ENCODE results near the gene HINT1.
"Not testable (repeated sequence)": the region's sequence is repeated elsewhere in the genome, so short reads cannot be mapped to it uniquely, and the experiment has no call there.

The HINT1 gene

GRCh38 chr5:131150408-131150807 lies 14.6 kb downstream of the HINT1 start:
- CTCF ChIA-PET = interaction anchor here (0.6 kb wide), 1 partner anchor 725 kb away, joined by 3 read pairs; no protein-coding TSS in a partner anchor
- DNase-seq (ENCODE audit: low spot score) = no peak
- POLR2A ChIA-PET (ENCODE audit: low non-redundant PET) = no interaction called here
- TF ChIP-seq CTCF (conservative IDR thresholded peaks at IDR 0.05; ENCODE audit: low read depth) = no peak
- no peak overlapping the region for H3K27ac ChIP-seq

- ChIA-PET CTCF (interaction anchor here (0.6 to 1.0 kb wide), 2 partner anchors 213 to 1485 kb away, joined by 3 read pairs; no protein-coding TSS in a partner anchor), POLR2A (ENCODE audit: low non-redundant PET) (no interaction called here)
- no peak for TF ChIP-seq CTCF (conservative IDR thresholded peaks at IDR 0.05; ENCODE audit: low read depth)
- no peak for DNase-seq (ENCODE audit: low spot score)
- no peak overlapping the region for H3K27ac ChIP-seq
Observed at GRCh38 chr5:131148835-131149234, 16.2 kb downstream of the HINT1 start.

- no peak for DNase-seq (ENCODE audit: low spot score)
- no peak for TF ChIP-seq CTCF (conservative IDR thresholded peaks at IDR 0.05; ENCODE audit: low read depth)
- no peak overlapping the region for H3K27ac ChIP-seq
- CTCF ChIA-PET = interaction anchor here (0.6 kb wide), 1 partner anchor 33 kb away, joined by 3 read pairs; no protein-coding TSS in a partner anchor
- POLR2A ChIA-PET (ENCODE audit: low non-redundant PET) = interaction anchor here (0.5 kb wide), 1 partner anchor 10 kb away, joined by 8 read pairs; no protein-coding TSS in a partner anchor
Observed at GRCh38 chr5:131147258-131147657, 17.8 kb downstream of the HINT1 start.

GRCh38 chr5:131142970-131143617 lies 22.0 kb downstream of the HINT1 start:
- ChIA-PET POLR2A (ENCODE audit: low non-redundant PET) (no interaction called here), CTCF (interaction anchor here (0.6 kb wide), 1 partner anchor 64 kb away, joined by 4 read pairs; no protein-coding TSS in a partner anchor)
- DNase-seq (ENCODE audit: low spot score) = no peak
- no peak overlapping the region for H3K27ac ChIP-seq
- TF ChIP-seq CTCF (conservative IDR thresholded peaks at IDR 0.05; ENCODE audit: low read depth) = no peak

- no peak overlapping the region for H3K27ac ChIP-seq
- CTCF ChIA-PET = no interaction called here
- TF ChIP-seq CTCF (conservative IDR thresholded peaks at IDR 0.05; ENCODE audit: low read depth) = no peak
- POLR2A ChIA-PET (ENCODE audit: low non-redundant PET) = no interaction called here
- DNase-seq (ENCODE audit: low spot score) = no peak
Observed at GRCh38 chr5:131139321-131139720, 25.7 kb downstream of the HINT1 start.

GRCh38 chr5:131138406-131138805 lies 26.6 kb downstream of the HINT1 start:
- H3K27ac ChIP-seq; DNase-seq (ENCODE audit: low spot score); POLR2A ChIA-PET (ENCODE audit: low non-redundant PET); CTCF ChIA-PET: not testable (repeated sequence)

- POLR2A ChIA-PET (ENCODE audit: low non-redundant PET); H3K27ac ChIP-seq; DNase-seq (ENCODE audit: low spot score); CTCF ChIA-PET: not testable (repeated sequence)
Observed at GRCh38 chr5:131133091-131133490, 32.0 kb downstream of the HINT1 start.

All from RWPE1 (cell line).